Testis (tissue), 5 donors: ENCODE measurements around the gene KRT222. TPM values are rescaled to one million over a fixed set of nuclear protein-coding genes. Genes with fewer than 3 reads are reported as not detected.

Source experiments
- DNase-seq: peaks from one replicate; pipeline ENCODE4 v3.0.0-alpha.2; 2019
- H3K27ac ChIP-seq, 2 donors: fragments of 200-600 bp; sonication (generic); one replicate each; pipeline ENCODE4 v1.5.1; 2019
- H3K27me3 ChIP-seq: fragments of 200-600 bp; sonication (generic); one replicate; pipeline ENCODE4 v1.5.1; 2019
- H3K36me3 ChIP-seq: fragments of 200-600 bp; sonication (generic); one replicate; pipeline ENCODE4 v1.5.1; 2017; ENCODE audit warnings: low read depth; ENCODE audit errors: missing control alignments
- H3K4me1 ChIP-seq: fragments of 200-600 bp; sonication (generic); one replicate; pipeline ENCODE4 v1.5.1; 2019
- H3K4me3 ChIP-seq, 2 donors: fragments of 200-600 bp; sonication (generic); one replicate each; pipeline ENCODE4 v1.5.1; 2017 to 2019
- H3K9me3 ChIP-seq: fragments of 200-600 bp; sonication (generic); one replicate; pipeline ENCODE4 v1.5.1; 2017
- POLR2A ChIP-seq: fragments of 450-650 bp; IDR thresholded peaks from one replicate; pipeline ENCODE4 v1.6.1; 2017; ENCODE audit warnings: antibody characterized with exemption, mild to moderate bottlenecking, moderate library complexity
- WGBS, 2 donors: methylation state at CpG; one replicate each; pipeline ENCODE4 v1.1.5; 2018; 5-methylcytosine and 5-hydroxymethylcytosine counted together
- intact Hi-C: fragments of 100-400 bp; cut with DNase I; formaldehyde crosslinking; loops from one replicate; pipeline ENCODE4 v1.15.1; 2023; ENCODE audit warnings: low total_unique reads
- long read RNA-seq, 2 donors: transcript quantifications; one replicate each; lab custom pipeline, GENCODE V29; 2026
- polyA plus RNA-seq: library from polyadenylated mRNA; stranded (reverse); fragments of 350-450 nt; fragmentation: Illumina TruSeq; extraction: RNeasy Lipid Tissue Mini Kit (QIAGEN cat#74804); gene quantifications from one replicate; pipeline ENCODE4 v1.2.3, GENCODE V29; 2014; ENCODE audit warnings: low read depth, low replicate concordance; ENCODE audit not compliant: insufficient read depth
- total RNA-seq, 2 donors: library from RNA; depleted of rRNA; stranded (reverse); fragments of >200 nt; gene quantifications; one replicate each; pipeline ENCODE4 v1.2.3, GENCODE V29; 2016
- TF ChIP-seq, protein P1 (sequence below), 3 experiments: fragments of 450-650 bp in 2 of 3; fragments of 200-600 bp in 1 of 3; sonication (generic) in 1 of 3; IDR thresholded peaks; one replicate each; pipeline ENCODE4 v1.5.1; 2016 to 2019; ENCODE audit warnings: antibody characterized with exemption in 3 of 3, mild to moderate bottlenecking in 2 of 3, moderate library complexity in 1 of 3

The KRT222 gene
- total RNA-seq (1 to 10 TPM; 1.2 to 3.1 TPM), polyA plus RNA-seq (1.0 TPM)
- long read RNA-seq, donor 1, partial matches to known transcripts: 0 of 1 reads
- long read RNA-seq, donor 1, other reads (novel, unspliced or antisense): 0 of 1 reads
- long read RNA-seq, donor 2: 0 reads

DNA sequence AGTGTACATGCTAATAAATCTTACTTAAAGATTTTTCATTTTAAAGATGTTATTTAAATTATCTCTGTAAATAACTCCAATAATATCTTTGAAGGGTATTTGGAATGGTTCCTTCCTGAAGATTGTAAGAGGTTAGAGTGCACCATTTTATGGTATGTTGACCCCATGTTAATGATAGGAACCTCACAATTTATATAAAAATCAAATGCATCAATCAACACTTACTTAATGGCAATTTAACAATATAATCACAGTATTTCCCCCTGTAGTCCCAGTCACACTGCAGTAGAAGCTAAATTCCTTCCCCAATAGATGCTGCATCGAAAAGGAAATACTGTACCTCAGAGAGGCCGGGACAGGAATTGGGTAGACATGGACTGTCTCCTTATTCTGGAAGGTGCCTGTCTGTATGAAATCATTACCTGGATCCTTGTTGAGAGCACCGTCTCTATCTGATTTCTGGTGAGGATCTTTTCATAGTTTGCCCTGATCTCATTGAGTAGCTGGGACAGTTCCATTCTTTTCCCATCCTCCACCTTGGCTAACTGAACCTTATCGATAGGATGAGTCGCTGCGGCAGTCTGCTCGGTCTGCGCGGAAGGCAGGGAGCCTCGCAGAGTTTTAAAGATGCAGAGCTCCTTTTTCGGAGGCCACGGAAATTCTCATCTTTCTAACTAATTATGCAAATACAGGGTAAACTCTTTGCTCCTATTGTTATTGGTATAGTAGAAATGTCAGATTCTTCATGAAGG is at the start of gene KRT222:
Gene KRT222 (minus strand): TSS at position 596 of the 752 bp plus-strand sequence. CDS start 78 bp downstream, at position 518.
- intact Hi-C loops: no loop called here
- H3K4me3 ChIP-seq: no peak within 1 kb of the TSS
- DNase-seq: no peak
- no peaks in the 10 kb centered on the region for H3K36me3 ChIP-seq
- WGBS, 2 donors: 9 to 11% methylated on average over 12 of the region's 12 CpGs
- H3K9me3 ChIP-seq: no peaks in the 10 kb centered on the region
- no peaks in the 10 kb centered on the region for H3K4me1 ChIP-seq
- H3K27ac ChIP-seq: no peak within 1 kb of the TSS
- TF ChIP-seq, protein P1, sequence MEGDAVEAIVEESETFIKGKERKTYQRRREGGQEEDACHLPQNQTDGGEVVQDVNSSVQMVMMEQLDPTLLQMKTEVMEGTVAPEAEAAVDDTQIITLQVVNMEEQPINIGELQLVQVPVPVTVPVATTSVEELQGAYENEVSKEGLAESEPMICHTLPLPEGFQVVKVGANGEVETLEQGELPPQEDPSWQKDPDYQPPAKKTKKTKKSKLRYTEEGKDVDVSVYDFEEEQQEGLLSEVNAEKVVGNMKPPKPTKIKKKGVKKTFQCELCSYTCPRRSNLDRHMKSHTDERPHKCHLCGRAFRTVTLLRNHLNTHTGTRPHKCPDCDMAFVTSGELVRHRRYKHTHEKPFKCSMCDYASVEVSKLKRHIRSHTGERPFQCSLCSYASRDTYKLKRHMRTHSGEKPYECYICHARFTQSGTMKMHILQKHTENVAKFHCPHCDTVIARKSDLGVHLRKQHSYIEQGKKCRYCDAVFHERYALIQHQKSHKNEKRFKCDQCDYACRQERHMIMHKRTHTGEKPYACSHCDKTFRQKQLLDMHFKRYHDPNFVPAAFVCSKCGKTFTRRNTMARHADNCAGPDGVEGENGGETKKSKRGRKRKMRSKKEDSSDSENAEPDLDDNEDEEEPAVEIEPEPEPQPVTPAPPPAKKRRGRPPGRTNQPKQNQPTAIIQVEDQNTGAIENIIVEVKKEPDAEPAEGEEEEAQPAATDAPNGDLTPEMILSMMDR (IDR thresholded peaks at IDR 0.05): no peak
- TF ChIP-seq POLR2A: no peak
- H3K27me3 ChIP-seq: no peaks in the 10 kb centered on the region

DNA sequence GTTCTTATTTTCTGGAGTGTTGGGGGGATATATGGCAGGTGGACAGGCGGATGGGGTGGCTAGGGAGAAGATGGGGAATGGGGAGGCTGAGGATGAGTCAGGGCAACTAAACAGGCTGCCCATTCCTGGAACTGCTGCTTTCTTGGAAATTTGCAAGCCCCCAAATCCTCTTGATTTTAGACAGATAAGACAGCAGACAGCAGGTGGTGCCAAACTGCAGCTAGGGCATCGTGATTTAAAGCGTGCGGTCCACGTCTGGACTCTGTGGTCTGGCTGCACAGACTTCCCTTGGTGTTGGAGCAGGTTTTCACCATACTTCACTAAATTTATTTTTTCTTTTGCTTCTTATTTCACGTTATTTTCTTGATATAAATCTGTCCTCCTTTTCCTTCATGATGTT is 49.5 kb upstream of the KRT222 start:
- Histone ChIP-seq H3K36me3 (no peaks in the 10 kb centered on the region), H3K27me3 (no peaks in the 10 kb centered on the region), H3K4me1 (no peaks in the 10 kb centered on the region), H3K4me3 (no peak overlapping the region), H3K27ac (no peak overlapping the region), H3K9me3 (no peaks in the 10 kb centered on the region)
- intact Hi-C loops: no loop called here
- no peak for TF ChIP-seq POLR2A
- TF ChIP-seq, protein P1 (IDR thresholded peaks at IDR 0.05): no peak
- WGBS, 2 donors: 72 to 80% methylated on average over 6 of the region's 6 CpGs
- DNase-seq: no peak

DNA sequence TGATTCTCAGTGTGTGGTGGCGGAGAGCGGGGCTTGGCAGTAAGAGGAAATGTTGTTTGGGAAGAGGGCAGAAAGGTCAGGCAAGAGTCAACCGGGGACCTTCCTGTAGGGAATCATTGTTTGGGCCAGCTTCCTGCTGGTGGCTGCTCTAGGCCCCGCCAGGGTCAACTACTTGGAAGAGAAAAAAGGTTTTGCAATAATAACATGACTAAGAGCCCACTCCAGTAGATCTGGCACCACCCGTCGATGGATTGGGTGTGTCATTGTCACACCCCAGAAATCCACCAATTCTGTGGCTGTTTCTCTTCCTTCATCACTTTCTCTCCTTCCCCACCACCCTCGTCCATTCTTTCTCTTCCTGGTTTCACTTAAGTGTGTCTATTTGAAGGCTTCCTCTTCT is 42.8 kb upstream of the KRT222 start:
- DNase-seq: no peak
- Histone ChIP-seq H3K36me3 (no peaks in the 10 kb centered on the region), H3K27ac (no peak overlapping the region), H3K9me3 (no peaks in the 10 kb centered on the region), H3K4me1 (no peaks in the 10 kb centered on the region), H3K27me3 (no peaks in the 10 kb centered on the region), H3K4me3 (no peak overlapping the region)
- WGBS, 2 donors: 80 to 84% methylated on average over 7 of the region's 7 CpGs
- no peak for TF ChIP-seq POLR2A
- TF ChIP-seq, protein P1 (IDR thresholded peaks at IDR 0.05): no peak
- intact Hi-C loops: no loop called here

DNA sequence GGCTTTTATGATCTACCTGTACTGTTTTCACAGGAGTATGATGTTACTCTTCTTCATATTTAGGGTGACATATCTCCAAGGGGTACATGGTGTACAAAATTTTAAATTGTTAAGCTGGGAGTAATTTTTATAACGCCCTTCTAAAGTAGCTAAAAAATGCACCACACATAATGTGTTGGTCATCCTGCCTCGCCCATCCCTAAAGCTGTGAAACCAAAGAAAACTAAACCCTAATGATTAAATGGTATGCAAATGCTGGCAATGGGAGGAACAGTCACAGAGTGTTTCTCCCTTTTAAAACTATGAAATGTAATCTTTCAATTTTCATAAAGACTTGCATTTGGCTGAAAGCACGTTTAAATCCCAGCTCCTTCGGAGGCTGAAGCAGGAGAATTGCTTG is 40.6 kb upstream of the KRT222 start:
- no peaks in the 10 kb centered on the region for H3K4me1 ChIP-seq
- H3K36me3 ChIP-seq: no peaks in the 10 kb centered on the region
- H3K4me3 ChIP-seq: no peak overlapping the region
- H3K9me3 ChIP-seq: no peaks in the 10 kb centered on the region
- H3K27me3 ChIP-seq: no peaks in the 10 kb centered on the region
- 68 to 73% methylated on average over 4 of the region's 4 CpGs for WGBS, 2 donors
- TF ChIP-seq, protein P1 (IDR thresholded peaks at IDR 0.05): no peak
- no peak for TF ChIP-seq POLR2A
- intact Hi-C loops: no loop called here
- no peak for DNase-seq
- H3K27ac ChIP-seq: no peak overlapping the region
